SK-N-SH treated with all-trans-retinoic acid at 6 μM for 48 hours (cell line): ENCODE data around the gene NRF1.

ENCODE experiments used
- ATAC-seq: fragments of 200-7000 bp; cut with Tn5 transposase; 3 replicates; pipeline ENCODE4 v1.9.1; 2020; ENCODE audit warnings: mild to moderate bottlenecking, moderate library complexity
- ARNTL ChIP-seq: fragments of 450-650 bp; formaldehyde crosslinking; IDR thresholded peaks from 2 replicates; pipeline ENCODE4 v1.5.0; 2020; ENCODE audit warnings: low read depth, mild to moderate bottlenecking, moderate library complexity, borderline replicate concordance
- BACH2 ChIP-seq: fragments of 250-450 bp; sonication (Bioruptor Pico); IDR thresholded peaks from 2 replicates; pipeline ENCODE4 v1.9.0; 2021; ENCODE audit warnings: mild to moderate bottlenecking, borderline replicate concordance
- ESRRG ChIP-seq: fragments of 250-450 bp; sonication (Bioruptor Pico); IDR thresholded peaks from 2 replicates; pipeline ENCODE4 v1.6.1; 2021; ENCODE audit warnings: mild to moderate bottlenecking
- GLIS3 ChIP-seq: fragments of 250-450 bp; sonication (Bioruptor Pico); IDR thresholded peaks from 2 replicates; pipeline ENCODE4 v1.5.0; 2020; ENCODE audit warnings: mild to moderate bottlenecking, moderate library complexity
- ISL1 ChIP-seq: fragments of 250-450 bp; sonication (Bioruptor Pico); IDR thresholded peaks from 2 replicates; pipeline ENCODE4 v2.1.2; 2022; ENCODE audit warnings: mild to moderate bottlenecking, moderate library complexity
- OSR1 ChIP-seq: fragments of 250-450 bp; sonication (Bioruptor Pico); IDR thresholded peaks from 2 replicates; pipeline ENCODE4 v1.8.0; 2022; ENCODE audit warnings: moderate library complexity, mild to moderate bottlenecking, inconsistent platforms
- PPARA ChIP-seq: fragments of 250-450 bp; sonication (Bioruptor Pico); IDR thresholded peaks from 2 replicates; pipeline ENCODE4 v1.5.0; 2020; ENCODE audit warnings: mild to moderate bottlenecking, borderline replicate concordance
- RARB ChIP-seq: fragments of 250-450 bp; sonication (Bioruptor Pico); IDR thresholded peaks from 2 replicates; pipeline ENCODE4 v1.8.0; 2021; ENCODE audit warnings: mild to moderate bottlenecking, moderate library complexity
- TOX ChIP-seq: fragments of 250-450 bp; sonication (Bioruptor Pico); IDR thresholded peaks from 2 replicates; pipeline ENCODE4 v1.8.0; 2021; ENCODE audit warnings: mild to moderate bottlenecking, moderate library complexity, borderline replicate concordance
- ZC3H10 ChIP-seq: fragments of 250-450 bp; sonication (Bioruptor Pico); IDR thresholded peaks from 2 replicates; pipeline ENCODE4 v1.5.1; 2021; ENCODE audit warnings: mild to moderate bottlenecking, moderate library complexity
- ZFP30 ChIP-seq: fragments of 450-650 bp; formaldehyde crosslinking; IDR thresholded peaks from 2 replicates; pipeline ENCODE4 v1.5.0; 2022; ENCODE audit warnings: mild to moderate bottlenecking, moderate library complexity
- ZNF565 ChIP-seq: fragments of 450-650 bp; formaldehyde crosslinking; conservative IDR thresholded peaks from 2 replicates; pipeline ENCODE4 v1.5.0; 2020; ENCODE audit warnings: low read depth, mild to moderate bottlenecking, moderate library complexity
- ZNF70 ChIP-seq: fragments of 450-650 bp; formaldehyde crosslinking; IDR thresholded peaks from 2 replicates; pipeline ENCODE4 v1.5.0; 2020; ENCODE audit warnings: mild to moderate bottlenecking, moderate library complexity
- ZNF8 ChIP-seq: fragments of 450-650 bp; formaldehyde crosslinking; IDR thresholded peaks from 2 replicates; pipeline ENCODE4 v1.5.0; 2020; ENCODE audit warnings: mild to moderate bottlenecking, moderate library complexity
- TF ChIP-seq, protein P1 (sequence below): fragments of 250-450 bp; sonication (Bioruptor Pico); IDR thresholded peaks from 2 replicates; pipeline ENCODE4 v1.8.0; 2020; ENCODE audit warnings: mild to moderate bottlenecking, moderate library complexity, borderline replicate concordance
- TF ChIP-seq, protein P2 (sequence below): fragments of 250-450 bp; sonication (Bioruptor Pico); IDR thresholded peaks from 2 replicates; pipeline ENCODE4 v1.8.0; 2021; ENCODE audit warnings: low read depth, mild to moderate bottlenecking, moderate library complexity, borderline replicate concordance
- TF ChIP-seq, protein P3 (sequence below): fragments of 250-450 bp; sonication (Bioruptor Pico); IDR thresholded peaks from 2 replicates; pipeline ENCODE4 v1.5.0; 2020; ENCODE audit warnings: mild to moderate bottlenecking, moderate library complexity
- TF ChIP-seq, protein P4 (sequence below): fragments of 250-450 bp; sonication (Bioruptor Pico); IDR thresholded peaks from 2 replicates; pipeline ENCODE4 v1.5.1; 2020; ENCODE audit warnings: low read depth, mild to moderate bottlenecking, moderate library complexity

NRF1 gene

DNA sequence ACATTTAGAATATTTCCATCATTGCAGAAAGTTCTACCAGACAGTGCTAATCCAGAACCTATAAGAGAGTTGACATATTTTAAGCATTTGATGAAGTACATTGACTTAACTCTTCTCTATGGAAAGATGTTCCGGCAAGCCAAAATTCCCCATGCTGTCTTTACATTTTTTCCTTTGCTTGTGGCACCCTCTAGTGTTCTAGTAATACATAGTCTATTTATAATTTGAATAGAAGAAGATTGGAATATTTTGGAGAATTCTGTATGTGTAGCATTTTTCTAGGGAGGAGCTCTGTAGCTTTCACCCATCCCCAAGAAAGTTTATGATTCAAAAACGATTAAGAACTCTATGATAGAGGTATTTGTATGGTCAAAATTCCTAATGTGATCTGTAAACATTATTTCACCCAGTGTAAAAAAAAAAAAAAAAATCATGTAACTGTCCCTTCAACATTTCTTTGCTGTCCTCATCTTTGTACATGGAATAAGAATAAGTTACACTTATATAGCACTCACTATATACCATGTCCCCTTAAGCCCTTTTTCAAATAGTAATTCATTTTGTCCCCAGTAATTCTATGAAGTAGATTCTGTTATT lies 33.2 kb downstream of the NRF1 start:
- no peak for TF ChIP-seq ZNF8 (CRISPR knock-in tag)
- TF ChIP-seq ARNTL (CRISPR knock-in tag) = no peak
- TF ChIP-seq, protein P1, sequence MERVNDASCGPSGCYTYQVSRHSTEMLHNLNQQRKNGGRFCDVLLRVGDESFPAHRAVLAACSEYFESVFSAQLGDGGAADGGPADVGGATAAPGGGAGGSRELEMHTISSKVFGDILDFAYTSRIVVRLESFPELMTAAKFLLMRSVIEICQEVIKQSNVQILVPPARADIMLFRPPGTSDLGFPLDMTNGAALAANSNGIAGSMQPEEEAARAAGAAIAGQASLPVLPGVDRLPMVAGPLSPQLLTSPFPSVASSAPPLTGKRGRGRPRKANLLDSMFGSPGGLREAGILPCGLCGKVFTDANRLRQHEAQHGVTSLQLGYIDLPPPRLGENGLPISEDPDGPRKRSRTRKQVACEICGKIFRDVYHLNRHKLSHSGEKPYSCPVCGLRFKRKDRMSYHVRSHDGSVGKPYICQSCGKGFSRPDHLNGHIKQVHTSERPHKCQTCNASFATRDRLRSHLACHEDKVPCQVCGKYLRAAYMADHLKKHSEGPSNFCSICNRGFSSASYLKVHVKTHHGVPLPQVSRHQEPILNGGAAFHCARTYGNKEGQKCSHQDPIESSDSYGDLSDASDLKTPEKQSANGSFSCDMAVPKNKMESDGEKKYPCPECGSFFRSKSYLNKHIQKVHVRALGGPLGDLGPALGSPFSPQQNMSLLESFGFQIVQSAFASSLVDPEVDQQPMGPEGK = no peak
- TF ChIP-seq, protein P2, sequence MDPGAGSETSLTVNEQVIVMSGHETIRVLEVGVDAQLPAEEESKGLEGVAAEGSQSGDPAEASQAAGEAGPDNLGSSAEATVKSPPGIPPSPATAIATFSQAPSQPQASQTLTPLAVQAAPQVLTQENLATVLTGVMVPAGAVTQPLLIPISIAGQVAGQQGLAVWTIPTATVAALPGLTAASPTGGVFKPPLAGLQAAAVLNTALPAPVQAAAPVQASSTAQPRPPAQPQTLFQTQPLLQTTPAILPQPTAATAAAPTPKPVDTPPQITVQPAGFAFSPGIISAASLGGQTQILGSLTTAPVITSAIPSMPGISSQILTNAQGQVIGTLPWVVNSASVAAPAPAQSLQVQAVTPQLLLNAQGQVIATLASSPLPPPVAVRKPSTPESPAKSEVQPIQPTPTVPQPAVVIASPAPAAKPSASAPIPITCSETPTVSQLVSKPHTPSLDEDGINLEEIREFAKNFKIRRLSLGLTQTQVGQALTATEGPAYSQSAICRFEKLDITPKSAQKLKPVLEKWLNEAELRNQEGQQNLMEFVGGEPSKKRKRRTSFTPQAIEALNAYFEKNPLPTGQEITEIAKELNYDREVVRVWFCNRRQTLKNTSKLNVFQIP (CRISPR knock-in tag) = no peak
- no peak for TF ChIP-seq BACH2 (CRISPR knock-in tag)
- no peak for TF ChIP-seq ESRRG (CRISPR knock-in tag)
- no peak for TF ChIP-seq RARB (CRISPR knock-in tag)
- TF ChIP-seq, protein P3, sequence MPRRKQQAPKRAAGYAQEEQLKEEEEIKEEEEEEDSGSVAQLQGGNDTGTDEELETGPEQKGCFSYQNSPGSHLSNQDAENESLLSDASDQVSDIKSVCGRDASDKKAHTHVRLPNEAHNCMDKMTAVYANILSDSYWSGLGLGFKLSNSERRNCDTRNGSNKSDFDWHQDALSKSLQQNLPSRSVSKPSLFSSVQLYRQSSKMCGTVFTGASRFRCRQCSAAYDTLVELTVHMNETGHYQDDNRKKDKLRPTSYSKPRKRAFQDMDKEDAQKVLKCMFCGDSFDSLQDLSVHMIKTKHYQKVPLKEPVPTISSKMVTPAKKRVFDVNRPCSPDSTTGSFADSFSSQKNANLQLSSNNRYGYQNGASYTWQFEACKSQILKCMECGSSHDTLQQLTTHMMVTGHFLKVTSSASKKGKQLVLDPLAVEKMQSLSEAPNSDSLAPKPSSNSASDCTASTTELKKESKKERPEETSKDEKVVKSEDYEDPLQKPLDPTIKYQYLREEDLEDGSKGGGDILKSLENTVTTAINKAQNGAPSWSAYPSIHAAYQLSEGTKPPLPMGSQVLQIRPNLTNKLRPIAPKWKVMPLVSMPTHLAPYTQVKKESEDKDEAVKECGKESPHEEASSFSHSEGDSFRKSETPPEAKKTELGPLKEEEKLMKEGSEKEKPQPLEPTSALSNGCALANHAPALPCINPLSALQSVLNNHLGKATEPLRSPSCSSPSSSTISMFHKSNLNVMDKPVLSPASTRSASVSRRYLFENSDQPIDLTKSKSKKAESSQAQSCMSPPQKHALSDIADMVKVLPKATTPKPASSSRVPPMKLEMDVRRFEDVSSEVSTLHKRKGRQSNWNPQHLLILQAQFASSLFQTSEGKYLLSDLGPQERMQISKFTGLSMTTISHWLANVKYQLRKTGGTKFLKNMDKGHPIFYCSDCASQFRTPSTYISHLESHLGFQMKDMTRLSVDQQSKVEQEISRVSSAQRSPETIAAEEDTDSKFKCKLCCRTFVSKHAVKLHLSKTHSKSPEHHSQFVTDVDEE (CRISPR knock-in tag) = no peak
- TF ChIP-seq ZFP30 (CRISPR knock-in tag) = no peak
- no peak for TF ChIP-seq OSR1
- TF ChIP-seq, protein P4, sequence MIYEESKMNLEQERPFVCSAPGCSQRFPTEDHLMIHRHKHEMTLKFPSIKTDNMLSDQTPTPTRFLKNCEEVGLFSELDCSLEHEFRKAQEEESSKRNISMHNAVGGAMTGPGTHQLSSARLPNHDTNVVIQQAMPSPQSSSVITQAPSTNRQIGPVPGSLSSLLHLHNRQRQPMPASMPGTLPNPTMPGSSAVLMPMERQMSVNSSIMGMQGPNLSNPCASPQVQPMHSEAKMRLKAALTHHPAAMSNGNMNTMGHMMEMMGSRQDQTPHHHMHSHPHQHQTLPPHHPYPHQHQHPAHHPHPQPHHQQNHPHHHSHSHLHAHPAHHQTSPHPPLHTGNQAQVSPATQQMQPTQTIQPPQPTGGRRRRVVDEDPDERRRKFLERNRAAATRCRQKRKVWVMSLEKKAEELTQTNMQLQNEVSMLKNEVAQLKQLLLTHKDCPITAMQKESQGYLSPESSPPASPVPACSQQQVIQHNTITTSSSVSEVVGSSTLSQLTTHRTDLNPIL (CRISPR knock-in tag) = no peak
- TF ChIP-seq GLIS3 = no peak
- ATAC-seq = peak; percentile 77

DNA sequence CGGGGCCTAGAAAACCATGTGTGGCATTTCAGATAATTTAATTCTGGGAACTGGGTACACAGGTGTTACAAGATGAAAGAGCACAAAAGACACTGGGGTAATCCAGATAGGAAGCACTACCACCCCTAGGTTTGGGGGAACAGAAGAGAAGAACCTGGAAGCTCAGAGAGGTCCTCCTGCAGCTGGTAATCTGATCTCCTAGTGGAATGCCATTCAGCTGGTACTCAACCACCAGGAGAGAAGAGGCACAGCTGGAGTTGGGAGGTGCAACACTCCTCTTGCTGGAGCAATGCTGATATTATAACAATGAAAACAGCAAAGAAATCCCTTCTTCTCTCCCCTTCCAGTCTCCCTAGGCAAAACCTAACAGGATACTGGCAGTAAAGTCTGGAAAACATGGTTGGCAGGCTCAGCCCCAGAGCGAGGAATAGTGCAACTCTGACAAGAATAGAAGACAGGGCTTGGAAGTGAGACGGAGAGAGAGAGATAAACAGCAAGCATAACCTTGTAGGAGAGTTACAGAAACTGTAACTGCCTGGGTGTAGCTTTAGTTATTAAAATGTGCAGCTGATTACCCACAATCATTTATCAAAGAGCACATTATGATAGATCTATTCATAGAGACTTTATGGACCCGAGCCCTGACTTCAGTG lies 35.0 kb downstream of the NRF1 start:
- no peak for ATAC-seq
- no peak for TF ChIP-seq GLIS3
- no peak for TF ChIP-seq ARNTL (CRISPR knock-in tag)
- TF ChIP-seq, protein P2 (CRISPR knock-in tag) = no peak
- TF ChIP-seq, protein P3 (CRISPR knock-in tag) = no peak
- TF ChIP-seq ZNF70 (CRISPR knock-in tag) = no peak
- no peak for TF ChIP-seq ISL1 (CRISPR knock-in tag)
- TF ChIP-seq ZNF8 (CRISPR knock-in tag) = no peak
- TF ChIP-seq RARB (CRISPR knock-in tag) = no peak
- TF ChIP-seq ZC3H10 (CRISPR knock-in tag) = no peak
- no peak for TF ChIP-seq ESRRG (CRISPR knock-in tag)
- no peak for TF ChIP-seq ZNF565 (CRISPR knock-in tag)
- TF ChIP-seq PPARA (CRISPR knock-in tag) = no peak
- no peak for TF ChIP-seq TOX (CRISPR knock-in tag)
- no peak for TF ChIP-seq OSR1
- no peak for TF ChIP-seq BACH2 (CRISPR knock-in tag)
- TF ChIP-seq, all 23 proteins: peak for 0
